Fibroblast of the conjunctiva (primary cell): ENCODE data around the gene ZDHHC17.
"Not testable (repeated sequence)": the region's sequence is repeated elsewhere in the genome, so short reads cannot be mapped to it uniquely, and the experiment has no call there.

ENCODE experiments used
- DNase-seq: peaks from one replicate; pipeline ENCODE4 v3.0.0-alpha.2; 2010; ENCODE audit warnings: low read depth

The ZDHHC17 gene

GRCh38 chr12:76766161-76766560 is 2.2 kb downstream of the ZDHHC17 start:
- no peak for DNase-seq

- no peak for DNase-seq
Measured at GRCh38 chr12:76768576-76768975, 4.7 kb downstream of the ZDHHC17 start.

DNA sequence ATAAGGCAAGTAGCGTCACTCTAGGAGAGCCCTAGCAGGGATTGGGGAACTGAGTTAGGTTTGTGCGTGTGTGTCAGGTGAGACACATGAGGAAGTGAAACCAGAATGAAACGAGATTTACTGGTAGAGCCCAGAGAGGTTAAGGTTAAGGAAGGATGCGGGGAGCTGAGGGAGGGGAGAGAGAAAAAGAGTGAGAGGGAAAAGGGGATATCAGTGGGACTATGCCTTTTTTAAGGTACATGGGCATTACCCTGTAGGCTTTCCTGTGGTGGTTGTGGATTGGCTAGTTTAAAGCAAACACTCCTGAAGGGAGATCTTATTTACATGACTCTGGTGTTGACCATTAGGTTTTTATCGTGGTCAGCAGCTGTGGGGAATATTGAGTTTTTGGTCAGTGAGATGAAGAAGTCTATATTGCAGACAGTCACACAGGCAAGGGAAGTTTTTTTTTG is 13.9 kb downstream of the ZDHHC17 start:
- no peak for DNase-seq

GRCh38 chr12:76778364-76778763 is 14.4 kb downstream of the ZDHHC17 start:
- no peak for DNase-seq

GRCh38 chr12:76779310-76779709 is 15.4 kb downstream of the ZDHHC17 start:
- not testable (repeated sequence) for DNase-seq

GRCh38 chr12:76781321-76781720 is 17.4 kb downstream of the ZDHHC17 start:
- DNase-seq, result no peak

DNA sequence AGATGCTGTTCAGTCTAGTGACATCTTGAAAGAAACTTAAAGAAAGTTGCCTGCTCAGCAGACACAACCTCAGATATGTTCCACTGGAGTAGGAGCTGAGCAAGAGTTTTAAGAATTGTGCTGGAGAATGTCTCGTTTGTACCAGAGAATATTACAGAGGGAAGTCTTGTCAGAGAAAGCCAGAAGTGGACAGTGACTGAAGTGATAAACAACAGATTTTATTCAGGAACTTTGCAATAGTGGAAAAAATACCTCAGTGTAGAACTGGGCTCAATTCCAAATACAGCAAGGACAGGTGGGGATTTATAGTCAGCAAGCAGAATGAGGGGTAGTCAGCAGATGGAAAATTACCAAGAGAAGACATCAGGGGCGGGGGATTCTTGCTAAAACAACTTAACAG is 18.6 kb downstream of the ZDHHC17 start:
- no peak for DNase-seq

GRCh38 chr12:76784600-76785051 is 20.7 kb downstream of the ZDHHC17 start:
- peak; percentile 37 for DNase-seq

DNA sequence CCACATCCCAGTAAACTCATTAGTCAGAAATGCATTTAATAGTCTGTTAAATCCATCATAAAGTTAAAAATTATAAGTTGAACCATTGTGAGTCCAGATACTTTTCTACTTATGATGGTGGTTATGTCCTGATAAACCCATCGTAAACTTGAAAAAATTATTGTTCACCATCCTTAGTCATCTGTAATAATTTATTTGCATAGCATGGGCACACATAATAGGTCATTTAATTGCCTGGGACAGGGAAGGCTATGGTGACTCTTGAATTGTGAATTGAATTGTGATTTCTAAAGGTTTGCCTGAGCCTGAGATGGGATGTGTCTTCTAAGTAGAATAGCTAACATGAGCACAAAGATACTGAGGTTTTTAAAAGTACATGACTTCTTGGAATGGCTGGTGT is 21.5 kb downstream of the ZDHHC17 start:
- DNase-seq, result no peak

GRCh38 chr12:76786986-76787385 is 23.1 kb downstream of the ZDHHC17 start:
- DNase-seq, result no peak

- DNase-seq, result no peak
Measured at GRCh38 chr12:76787689-76788088, 23.8 kb downstream of the ZDHHC17 start.

GRCh38 chr12:76789335-76790050 is 25.6 kb downstream of the ZDHHC17 start:
- no peak for DNase-seq

DNA sequence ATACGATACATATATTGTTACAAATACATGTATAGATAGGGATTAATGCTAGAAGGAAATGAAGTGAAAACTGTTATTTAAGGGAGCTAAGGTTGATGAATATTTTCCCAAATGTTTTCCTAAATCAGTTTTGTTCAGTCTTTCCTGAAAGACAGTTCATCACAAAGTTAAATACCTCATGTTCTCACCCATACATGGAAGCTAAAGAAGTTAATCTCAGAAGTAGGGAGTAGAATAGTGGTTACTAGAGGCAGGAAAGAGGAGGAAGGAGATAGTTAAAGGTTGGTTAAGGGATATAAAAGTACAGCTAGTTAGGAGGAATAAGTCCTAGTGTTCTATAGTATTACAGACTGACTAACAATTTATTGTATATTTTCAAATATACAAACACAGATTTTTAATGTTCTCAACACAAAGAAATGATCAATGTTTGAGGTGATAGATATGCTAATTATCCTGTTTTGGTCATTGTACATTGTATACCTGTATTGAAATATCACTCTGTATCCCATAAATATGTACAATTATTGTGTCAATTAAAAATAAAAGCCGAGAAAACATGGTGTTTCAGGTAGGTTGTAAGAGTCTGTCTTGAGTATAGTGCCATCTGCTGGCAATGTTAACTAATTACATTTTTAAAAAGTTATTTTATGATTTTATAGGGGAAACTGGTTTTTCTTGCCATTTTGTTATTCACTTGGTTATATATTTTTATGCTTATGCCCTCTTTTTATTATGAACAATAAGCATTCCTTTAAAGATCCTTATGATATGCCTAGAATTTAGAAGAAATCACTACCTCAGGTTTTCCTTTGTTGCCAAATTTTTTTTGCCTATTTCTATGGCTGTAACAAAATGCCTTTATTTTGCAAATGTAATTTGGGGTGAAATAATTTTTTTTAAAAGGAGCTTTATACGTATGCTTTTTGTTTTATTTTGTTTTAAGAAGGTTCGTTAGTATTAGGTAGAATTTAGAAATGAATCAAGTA is 26.9 kb downstream of the ZDHHC17 start:
- peak; percentile 6 for DNase-seq

GRCh38 chr12:76792828-76793227 is 28.9 kb downstream of the ZDHHC17 start:
- no peak for DNase-seq

GRCh38 chr12:76798864-76799263 is 34.9 kb downstream of the ZDHHC17 start:
- DNase-seq, result no peak

DNA sequence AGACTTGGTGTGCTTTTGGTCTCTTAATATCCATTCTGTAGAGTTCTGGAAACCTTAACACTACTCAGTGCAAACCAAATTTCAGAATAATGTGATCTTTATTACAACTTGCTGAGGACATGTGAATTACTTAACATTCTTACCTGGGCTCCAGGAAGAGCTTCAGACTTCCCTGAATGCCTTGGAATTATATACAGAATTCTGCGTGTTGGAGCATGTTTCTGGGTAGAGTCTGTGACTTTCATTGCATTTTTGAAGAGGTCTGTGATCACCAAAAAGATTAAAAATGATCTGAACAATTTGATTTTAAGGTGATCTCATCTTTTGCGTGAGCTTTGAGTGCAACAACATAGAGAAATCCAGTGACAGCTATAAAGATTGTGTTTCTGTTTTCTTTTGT is 35.4 kb downstream of the ZDHHC17 start:
- no peak for DNase-seq

DNA sequence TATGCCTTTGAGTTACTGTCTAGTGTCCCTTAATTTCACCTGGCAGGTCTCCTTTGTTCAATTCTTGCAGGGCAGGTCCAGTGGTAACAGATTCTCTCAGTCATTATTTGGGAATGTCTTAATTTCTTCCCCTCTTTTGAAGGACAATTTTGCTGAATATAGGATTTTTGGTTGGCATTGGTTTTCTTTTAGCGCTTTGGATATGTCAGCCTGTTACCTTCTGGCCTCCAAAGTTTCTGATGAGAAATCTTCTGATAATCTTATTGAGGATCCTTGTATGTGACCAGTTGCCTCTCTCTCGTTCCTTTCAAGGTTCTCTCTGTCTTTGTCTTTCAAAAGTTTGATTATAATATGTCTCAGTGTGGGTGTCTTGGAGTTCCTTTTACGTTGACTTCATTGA is 38.1 kb downstream of the ZDHHC17 start:
- no peak for DNase-seq

- DNase-seq, result no peak
Measured at GRCh38 chr12:76804435-76804976, 40.6 kb downstream of the ZDHHC17 start.

GRCh38 chr12:76810671-76811419 is 46.9 kb downstream of the ZDHHC17 start:
- no peak for DNase-seq

DNA sequence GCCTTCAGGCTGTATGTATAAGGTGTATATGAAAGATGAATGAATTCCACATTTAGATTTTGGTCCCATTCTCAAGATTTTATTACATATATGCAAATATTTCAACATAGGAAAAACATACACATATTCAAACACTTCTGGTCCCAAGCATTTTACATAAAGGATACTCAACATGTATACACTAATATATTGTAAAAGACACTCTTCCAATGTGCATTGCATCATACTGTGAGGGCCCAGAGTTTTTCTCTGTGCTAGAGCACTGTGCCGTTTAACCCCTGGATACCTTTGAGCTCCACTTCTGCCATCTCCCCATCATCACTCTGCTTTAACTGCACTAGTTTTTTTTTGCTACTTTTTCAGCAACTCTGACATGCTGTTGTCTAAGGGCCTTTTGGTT is 48.1 kb downstream of the ZDHHC17 start:
- DNase-seq, result no peak

DNA sequence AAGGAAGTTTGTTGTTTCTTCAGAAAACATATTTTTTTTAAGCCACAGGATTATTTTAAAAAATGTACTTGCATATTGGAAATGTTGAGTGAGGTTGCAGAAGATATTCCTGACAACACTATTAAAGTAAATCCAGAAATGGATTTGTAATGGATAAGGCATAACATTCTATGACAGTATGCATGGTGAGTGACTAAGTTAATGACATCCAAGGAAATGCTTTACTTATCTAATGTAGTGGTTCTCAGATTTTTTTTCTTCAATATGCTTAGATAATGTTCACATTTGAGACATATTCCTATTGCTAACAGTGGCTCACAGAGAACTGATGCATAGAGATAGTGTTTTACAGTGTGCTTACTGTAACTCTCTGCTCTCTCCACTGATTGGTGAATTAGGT is 49.4 kb downstream of the ZDHHC17 start:
- no peak for DNase-seq

DNA sequence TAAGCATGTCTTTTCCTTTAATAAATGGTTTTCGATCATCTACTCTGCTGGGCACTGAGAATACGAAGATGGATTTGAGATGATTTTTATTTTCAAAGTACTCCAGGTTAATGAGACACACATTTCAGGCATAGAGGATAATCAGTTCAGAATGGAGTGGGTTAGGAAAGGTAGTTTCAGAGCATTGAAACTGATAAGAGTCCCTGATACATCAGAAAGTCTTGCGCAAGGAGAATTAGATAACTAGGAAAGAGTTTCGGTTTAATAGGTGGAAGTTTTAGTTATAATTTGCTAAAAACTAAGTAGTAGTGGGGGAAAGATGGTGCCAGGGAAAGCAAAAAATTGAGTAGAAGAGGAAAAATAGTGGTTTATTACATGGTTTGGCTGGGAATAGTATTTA is 50.1 kb downstream of the ZDHHC17 start:
- DNase-seq, result no peak
